ENCODE measurements around the gene RAB43. TPM values are rescaled to one million over a fixed set of nuclear protein-coding genes. Genes with fewer than 3 reads are reported as not detected.

Gene RAB43
- total RNA-seq, 2 donors from 2014 or later = 26.4 to 53.5 TPM

DNA sequence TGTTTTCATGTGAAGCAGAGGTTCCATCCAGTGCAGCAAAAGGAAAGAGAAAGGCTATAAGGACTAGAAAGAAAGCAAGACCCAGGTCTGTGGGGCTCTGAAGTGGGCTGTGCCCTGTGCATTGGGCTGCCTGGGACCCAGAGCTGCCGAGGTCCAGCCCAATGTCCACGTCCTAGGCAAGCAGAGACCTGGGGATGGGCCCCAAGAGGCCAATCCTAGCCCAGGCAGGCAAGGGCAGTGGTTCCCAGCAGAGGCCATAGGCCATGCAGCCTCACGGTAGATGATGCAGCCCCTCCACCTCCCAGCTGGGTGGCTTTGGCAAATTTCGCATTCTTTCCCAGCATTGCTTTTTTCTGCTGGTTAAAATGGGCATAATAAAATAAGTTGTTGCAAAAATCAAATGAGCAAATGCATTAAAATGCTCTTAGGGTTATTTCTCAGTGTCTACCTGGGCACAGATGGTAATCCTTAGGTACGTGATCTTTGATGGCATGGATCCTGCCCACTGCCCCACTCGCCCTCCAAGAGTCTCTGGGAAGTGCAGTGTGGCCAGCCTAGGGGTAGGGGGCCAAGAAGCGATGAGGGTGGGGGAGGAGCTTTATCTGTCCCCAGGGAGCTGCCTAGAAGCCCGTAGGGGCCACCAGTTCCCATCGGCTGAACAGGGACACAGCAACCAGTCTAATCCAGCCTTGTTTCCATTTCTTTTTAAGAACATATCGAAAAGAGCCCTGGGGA, 83.3 kb downstream of the RAB43 start:
- TF ChIP-seq, protein P1, sequence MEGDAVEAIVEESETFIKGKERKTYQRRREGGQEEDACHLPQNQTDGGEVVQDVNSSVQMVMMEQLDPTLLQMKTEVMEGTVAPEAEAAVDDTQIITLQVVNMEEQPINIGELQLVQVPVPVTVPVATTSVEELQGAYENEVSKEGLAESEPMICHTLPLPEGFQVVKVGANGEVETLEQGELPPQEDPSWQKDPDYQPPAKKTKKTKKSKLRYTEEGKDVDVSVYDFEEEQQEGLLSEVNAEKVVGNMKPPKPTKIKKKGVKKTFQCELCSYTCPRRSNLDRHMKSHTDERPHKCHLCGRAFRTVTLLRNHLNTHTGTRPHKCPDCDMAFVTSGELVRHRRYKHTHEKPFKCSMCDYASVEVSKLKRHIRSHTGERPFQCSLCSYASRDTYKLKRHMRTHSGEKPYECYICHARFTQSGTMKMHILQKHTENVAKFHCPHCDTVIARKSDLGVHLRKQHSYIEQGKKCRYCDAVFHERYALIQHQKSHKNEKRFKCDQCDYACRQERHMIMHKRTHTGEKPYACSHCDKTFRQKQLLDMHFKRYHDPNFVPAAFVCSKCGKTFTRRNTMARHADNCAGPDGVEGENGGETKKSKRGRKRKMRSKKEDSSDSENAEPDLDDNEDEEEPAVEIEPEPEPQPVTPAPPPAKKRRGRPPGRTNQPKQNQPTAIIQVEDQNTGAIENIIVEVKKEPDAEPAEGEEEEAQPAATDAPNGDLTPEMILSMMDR (IDR thresholded peaks at IDR 0.05) = no peak
- ATAC-seq (ENCODE audit: insufficient number of reproducible peaks, low FRiP score, low read depth) = no peak
- H3K4me1 ChIP-seq (ENCODE audit: control insufficient read depth in 1 of 2, low read depth in 2 of 2) = peaks cover 0 to 5% of the 10 kb centered on the region in 2 donors
- no peaks in the 10 kb centered on the region for H3K9me3 ChIP-seq
- no peaks in the 10 kb centered on the region for H3K27me3 ChIP-seq (replicated peaks; ENCODE audit: insufficient read depth)
- no peak overlapping the region for H3K4me3 ChIP-seq
- no peak overlapping the region for H3K27ac ChIP-seq
- H3K36me3 ChIP-seq = no peaks in the 10 kb centered on the region
- no peak for DNase-seq (ENCODE audit: low spot score)

Other genes with a start within 250 kb of the RAB43 start
- gene ACAD9, start 242.2 kb downstream of the RAB43 start, total RNA-seq = 10 to 100 TPM; 29.9 to 40.8 TPM
- gene CFAP92, start 127.7 kb downstream of the RAB43 start, total RNA-seq = under 1 TPM in 1 of 2 donors, not detected in 1; 0.68 TPM
- gene EFCC1, start 120.5 kb downstream of the RAB43 start, total RNA-seq = 1 to 10 TPM in 1 of 2 donors, not detected in 1; 1.4 TPM
- not detected for gene GP9, start 61.0 kb downstream of the RAB43 start, total RNA-seq
- 10 to 100 TPM in 1 of 2 donors, 1 to 10 TPM in 1; 7.7 to 16.4 TPM for gene ISY1, start 39.3 kb upstream of the RAB43 start, total RNA-seq
- gene CNBP, start 62.1 kb upstream of the RAB43 start, total RNA-seq = 100 to 1,000 TPM; 308 to 459 TPM
- gene COPG1, start 127.8 kb upstream of the RAB43 start, total RNA-seq = 100 to 1,000 TPM; 126 to 141 TPM
- gene HMCES, start 157.1 kb upstream of the RAB43 start, total RNA-seq = 10 to 100 TPM; 12.0 to 23.9 TPM

Measured in thoracic aorta (tissue), 2 donors.